ENCODE data around the gene GALNT5. TPM values are rescaled to one million over a fixed set of nuclear protein-coding genes. Genes with fewer than 3 reads are reported as not detected.

The GALNT5 gene
- total RNA-seq, 5 donors from 2014 or later (not counting 1 experiment from before 2014, with no cell fraction given), result 0.09 to 0.23 (median 0.10) TPM; not detected in 2

DNA sequence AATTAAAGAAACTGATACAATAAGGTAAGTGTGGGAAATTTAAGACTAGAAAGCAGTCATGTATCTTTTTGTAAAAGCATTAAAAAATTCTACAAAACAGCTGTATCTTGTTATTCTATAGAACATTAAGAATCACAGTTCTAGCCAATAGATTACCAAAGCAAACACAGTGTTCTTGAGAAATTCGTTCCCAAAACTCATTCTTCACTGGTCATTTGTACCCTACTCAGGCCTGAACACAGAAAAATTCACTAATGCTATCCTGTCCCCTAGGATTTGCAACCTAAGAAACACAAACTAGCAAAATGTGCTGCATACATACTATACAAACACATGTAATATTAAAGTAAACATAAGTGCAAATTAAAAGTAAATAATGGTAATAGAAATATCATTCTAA, 39.0 kb downstream of the GALNT5 start:
- ChIA-PET POLR2A (no interaction called here), CTCF (no interaction called here)
- Histone ChIP-seq H3K27me3 (replicated peaks in 1 of 2; ENCODE audit: control insufficient read depth in 2 of 2, extremely low read depth in 1 of 2, insufficient read depth in 2 of 2, low read length in 1 of 2) (peaks cover 0 to 3% of the 10 kb centered on the region in 2 experiments), H3K9me3 (no peaks in the 10 kb centered on the region), H3K4me3 (ENCODE audit: control insufficient read depth in 1 of 2, extremely low read depth in 1 of 2, low read length in 1 of 2) (no peak overlapping the region), H3K36me3 (ENCODE audit: control insufficient read depth in 2 of 2, extremely low read depth in 1 of 2, insufficient read depth in 1 of 2, low read length in 1 of 2) (no peaks in the 10 kb centered on the region), H3K4me1 (ENCODE audit: control insufficient read depth in 1 of 2, extremely low read depth in 1 of 2, insufficient read depth in 2 of 2, low read length in 2 of 2) (no peaks in the 10 kb centered on the region), H3K27ac (ENCODE audit: low read length) (no peak overlapping the region)
- no peaks in the 10 kb centered on the region for H3K9me3 Mint-ChIP-seq
- H3K27ac Mint-ChIP-seq, result no peak overlapping the region
- no peak for ATAC-seq (replicated peaks in 1 of 4)
- no peaks in the 10 kb centered on the region for H3K36me3 Mint-ChIP-seq
- DNase-seq, result no peak
- peaks cover 5 to 9% (median 6%) of the 10 kb centered on the region in 3 donors for H3K4me1 Mint-ChIP-seq
- H3K4me3 Mint-ChIP-seq, result no peak overlapping the region
- peaks cover 3 to 4% of the 10 kb centered on the region in 2 donors for H3K27me3 Mint-ChIP-seq
- 73% methylated on average over 1 of the region's 1 CpG for WGBS (ENCODE audit: insufficient coverage)

GRCh38 chr2:157296958-157297357, 39.5 kb downstream of the GALNT5 start:
- Histone ChIP-seq H3K27ac (ENCODE audit: low read length) (no peak overlapping the region), H3K36me3 (ENCODE audit: control insufficient read depth in 2 of 2, extremely low read depth in 1 of 2, insufficient read depth in 1 of 2, low read length in 1 of 2) (no peaks in the 10 kb centered on the region), H3K9me3 (no peaks in the 10 kb centered on the region), H3K27me3 (replicated peaks in 1 of 2; ENCODE audit: control insufficient read depth in 2 of 2, extremely low read depth in 1 of 2, insufficient read depth in 2 of 2, low read length in 1 of 2) (peaks cover 0 to 3% of the 10 kb centered on the region in 2 experiments), H3K4me1 (ENCODE audit: control insufficient read depth in 1 of 2, extremely low read depth in 1 of 2, insufficient read depth in 2 of 2, low read length in 2 of 2) (no peaks in the 10 kb centered on the region), H3K4me3 (ENCODE audit: control insufficient read depth in 1 of 2, extremely low read depth in 1 of 2, low read length in 1 of 2) (no peak overlapping the region)
- H3K27ac Mint-ChIP-seq, result no peak overlapping the region
- H3K9me3 Mint-ChIP-seq, result no peaks in the 10 kb centered on the region
- 85% methylated on average over 4 of the region's 4 CpGs for whole genome bisulfite sequencing (ENCODE audit: insufficient coverage)
- no peaks in the 10 kb centered on the region for H3K36me3 Mint-ChIP-seq
- H3K27me3 Mint-ChIP-seq, result peaks cover 3 to 4% of the 10 kb centered on the region in 2 donors
- DNase-seq (no peak), ATAC-seq (replicated peaks in 1 of 4) (no peak)
- ChIA-PET CTCF (interaction anchor here in 1 of 2 donors (0.6 kb wide), 1 partner anchor 333 kb away, joined by 3 read pairs; no protein-coding TSS in a partner anchor), POLR2A (no interaction called here)
- peaks cover 5 to 9% (median 6%) of the 10 kb centered on the region in 3 donors for H3K4me1 Mint-ChIP-seq
- no peak overlapping the region for H3K4me3 Mint-ChIP-seq

- H3K36me3 ChIP-seq (ENCODE audit: control insufficient read depth in 2 of 2, extremely low read depth in 1 of 2, insufficient read depth in 1 of 2, low read length in 1 of 2), result no peaks in the 10 kb centered on the region
- DNase-seq (no peak), ATAC-seq (replicated peaks in 1 of 4) (no peak)
- no peak overlapping the region for H3K27ac ChIP-seq (ENCODE audit: low read length)
- Mint-ChIP-seq H3K27me3 (peaks cover 3 to 4% of the 10 kb centered on the region in 2 donors), H3K4me3 (no peak overlapping the region), H3K4me1 (peaks cover 5 to 8% (median 6%) of the 10 kb centered on the region in 3 donors), H3K27ac (no peak overlapping the region), H3K36me3 (no peaks in the 10 kb centered on the region), H3K9me3 (no peaks in the 10 kb centered on the region)
- WGBS (ENCODE audit: insufficient coverage), result 100% methylated on average over 2 of the region's 2 CpGs
- H3K4me3 ChIP-seq (ENCODE audit: control insufficient read depth in 1 of 2, extremely low read depth in 1 of 2, low read length in 1 of 2), result no peak overlapping the region
- no peaks in the 10 kb centered on the region for H3K9me3 ChIP-seq
- H3K4me1 ChIP-seq (ENCODE audit: control insufficient read depth in 1 of 2, extremely low read depth in 1 of 2, insufficient read depth in 2 of 2, low read length in 2 of 2), result peaks cover 0 to 4% of the 10 kb centered on the region in 2 experiments
- peaks cover 0 to 3% of the 10 kb centered on the region in 2 experiments for H3K27me3 ChIP-seq (replicated peaks in 1 of 2; ENCODE audit: control insufficient read depth in 2 of 2, extremely low read depth in 1 of 2, insufficient read depth in 2 of 2, low read length in 1 of 2)
- CTCF ChIA-PET, result interaction anchor here (0.6 to 3.6 kb wide), 28 partner anchors 8 to 723 kb away, joined by 3 to 33 read pairs (median 6); partner anchors contain the start of gene ACVR1C (in 1 of the 2)
- POLR2A ChIA-PET, result interaction anchor here in 1 of 2 donors (0.5 to 0.6 kb wide), 2 partner anchors 8 to 818 kb away, joined by 3 to 13 read pairs; no protein-coding TSS in a partner anchor
Observed at GRCh38 chr2:157301307-157301706, 43.8 kb downstream of the GALNT5 start.

DNA sequence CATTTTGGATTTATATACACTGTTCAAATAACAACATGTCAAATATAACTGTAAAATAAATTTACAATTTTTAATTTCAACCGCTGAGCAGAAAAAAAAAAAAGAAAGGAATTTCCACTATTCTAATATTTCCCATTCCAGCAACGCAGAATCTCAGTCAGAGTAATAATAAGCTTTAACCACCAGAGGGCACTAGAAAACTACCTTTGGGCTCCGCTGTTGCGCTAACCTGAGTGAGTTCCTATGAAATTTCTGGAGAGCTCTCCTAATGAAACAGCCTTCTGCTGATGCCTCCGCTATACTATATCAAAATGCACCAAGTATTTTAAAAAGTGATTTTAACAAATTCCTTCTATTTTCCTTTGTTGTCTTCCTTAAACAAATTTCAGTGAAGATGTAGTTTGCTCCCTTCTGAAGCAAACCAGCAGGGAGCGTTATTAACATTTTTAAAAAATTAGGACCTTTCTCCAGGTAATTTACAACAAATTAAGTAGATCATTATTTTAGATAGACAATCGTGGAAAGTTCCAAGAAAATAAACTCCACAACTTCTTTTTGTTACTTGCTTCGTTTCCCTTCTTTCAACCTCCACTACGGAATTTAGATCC, 45.1 kb downstream of the GALNT5 start:
- Histone ChIP-seq H3K27ac (ENCODE audit: low read length) (no peak overlapping the region), H3K4me3 (ENCODE audit: control insufficient read depth in 1 of 2, extremely low read depth in 1 of 2, low read length in 1 of 2) (no peak overlapping the region), H3K36me3 (ENCODE audit: control insufficient read depth in 2 of 2, extremely low read depth in 1 of 2, insufficient read depth in 1 of 2, low read length in 1 of 2) (no peaks in the 10 kb centered on the region), H3K4me1 (ENCODE audit: control insufficient read depth in 1 of 2, extremely low read depth in 1 of 2, insufficient read depth in 2 of 2, low read length in 2 of 2) (peaks cover 0 to 7% of the 10 kb centered on the region in 2 experiments), H3K27me3 (replicated peaks in 1 of 2; ENCODE audit: control insufficient read depth in 2 of 2, extremely low read depth in 1 of 2, insufficient read depth in 2 of 2, low read length in 1 of 2) (peaks cover 0 to 3% of the 10 kb centered on the region in 2 experiments), H3K9me3 (no peaks in the 10 kb centered on the region)
- CTCF ChIA-PET, result interaction anchor here (0.6 to 3.6 kb wide), 71 partner anchors 8 to 1452 kb away, joined by 3 to 33 read pairs (median 5); partner anchors contain the start of genes ACVR1C (in 2 of the 2), ACVR1 (in 1 of the 2) and ERMN (in 1 of the 2)
- Mint-ChIP-seq H3K9me3 (no peaks in the 10 kb centered on the region), H3K4me3 (no peak overlapping the region), H3K36me3 (no peaks in the 10 kb centered on the region), H3K4me1 (peaks cover 11 to 18% (median 14%) of the 10 kb centered on the region in 3 donors), H3K27ac (no peak overlapping the region), H3K27me3 (peaks cover 0 to 3% of the 10 kb centered on the region in 2 donors)
- 33% methylated on average over 3 of the region's 9 CpGs for WGBS (ENCODE audit: insufficient coverage)
- POLR2A ChIA-PET, result interaction anchor here (0.5 to 1.4 kb wide), 5 partner anchors 190 to 493 kb away, joined by 3 to 6 read pairs (median 3); no protein-coding TSS in a partner anchor
- ATAC-seq (replicated peaks in 1 of 4) (peak; percentile 68 to 80 (median 74)), DNase-seq (peak in 23 of 35 experiments; percentile 1 to 74 (median 11))

DNA sequence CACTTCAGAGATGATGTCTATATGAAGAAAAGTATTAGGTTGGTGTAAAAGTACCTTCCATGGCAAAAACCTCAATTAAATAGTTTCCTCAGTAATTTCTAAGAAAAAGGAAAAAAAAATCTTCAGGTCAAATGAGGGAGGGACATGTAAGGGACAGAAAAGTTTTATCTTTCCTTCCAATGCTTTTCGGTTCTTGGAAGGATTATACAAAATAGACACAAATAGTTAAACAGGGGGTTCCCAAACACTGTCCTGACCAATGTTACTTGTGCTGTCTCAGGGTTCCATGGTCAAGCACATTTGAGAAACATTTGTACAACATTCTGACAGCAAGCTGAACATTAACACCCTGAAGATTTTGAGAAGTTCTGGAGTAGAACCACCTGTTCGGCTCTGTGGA, 46.1 kb downstream of the GALNT5 start:
- POLR2A ChIA-PET, result interaction anchor here in 1 of 2 donors (0.6 kb wide), 1 partner anchor 310 kb away, joined by 3 read pairs; no protein-coding TSS in a partner anchor
- Histone ChIP-seq H3K4me3 (ENCODE audit: control insufficient read depth in 1 of 2, extremely low read depth in 1 of 2, low read length in 1 of 2) (no peak overlapping the region), H3K4me1 (ENCODE audit: control insufficient read depth in 1 of 2, extremely low read depth in 1 of 2, insufficient read depth in 2 of 2, low read length in 2 of 2) (peaks cover 0 to 7% of the 10 kb centered on the region in 2 experiments), H3K27me3 (replicated peaks in 1 of 2; ENCODE audit: control insufficient read depth in 2 of 2, extremely low read depth in 1 of 2, insufficient read depth in 2 of 2, low read length in 1 of 2) (peaks cover 0 to 2% of the 10 kb centered on the region in 2 experiments), H3K36me3 (ENCODE audit: control insufficient read depth in 2 of 2, extremely low read depth in 1 of 2, insufficient read depth in 1 of 2, low read length in 1 of 2) (no peaks in the 10 kb centered on the region), H3K27ac (ENCODE audit: low read length) (no peak overlapping the region), H3K9me3 (no peaks in the 10 kb centered on the region)
- CTCF ChIA-PET, result interaction anchor here (0.5 to 3.6 kb wide), 25 partner anchors 10 to 1442 kb away, joined by 3 to 28 read pairs (median 6); partner anchors contain the start of genes ACVR1 (in 1 of the 2) and ERMN (in 1 of the 2)
- ATAC-seq (replicated peaks in 1 of 4) (no peak), DNase-seq (no peak)
- Mint-ChIP-seq H3K36me3 (no peaks in the 10 kb centered on the region), H3K27ac (no peak overlapping the region), H3K9me3 (no peaks in the 10 kb centered on the region), H3K27me3 (peaks cover 0 to 2% of the 10 kb centered on the region in 2 donors), H3K4me1 (peaks cover 11 to 18% (median 14%) of the 10 kb centered on the region in 3 donors), H3K4me3 (no peak overlapping the region)
- WGBS (ENCODE audit: insufficient coverage), result no CpG with 5 or more reads among the region's 2 CpGs

DNA sequence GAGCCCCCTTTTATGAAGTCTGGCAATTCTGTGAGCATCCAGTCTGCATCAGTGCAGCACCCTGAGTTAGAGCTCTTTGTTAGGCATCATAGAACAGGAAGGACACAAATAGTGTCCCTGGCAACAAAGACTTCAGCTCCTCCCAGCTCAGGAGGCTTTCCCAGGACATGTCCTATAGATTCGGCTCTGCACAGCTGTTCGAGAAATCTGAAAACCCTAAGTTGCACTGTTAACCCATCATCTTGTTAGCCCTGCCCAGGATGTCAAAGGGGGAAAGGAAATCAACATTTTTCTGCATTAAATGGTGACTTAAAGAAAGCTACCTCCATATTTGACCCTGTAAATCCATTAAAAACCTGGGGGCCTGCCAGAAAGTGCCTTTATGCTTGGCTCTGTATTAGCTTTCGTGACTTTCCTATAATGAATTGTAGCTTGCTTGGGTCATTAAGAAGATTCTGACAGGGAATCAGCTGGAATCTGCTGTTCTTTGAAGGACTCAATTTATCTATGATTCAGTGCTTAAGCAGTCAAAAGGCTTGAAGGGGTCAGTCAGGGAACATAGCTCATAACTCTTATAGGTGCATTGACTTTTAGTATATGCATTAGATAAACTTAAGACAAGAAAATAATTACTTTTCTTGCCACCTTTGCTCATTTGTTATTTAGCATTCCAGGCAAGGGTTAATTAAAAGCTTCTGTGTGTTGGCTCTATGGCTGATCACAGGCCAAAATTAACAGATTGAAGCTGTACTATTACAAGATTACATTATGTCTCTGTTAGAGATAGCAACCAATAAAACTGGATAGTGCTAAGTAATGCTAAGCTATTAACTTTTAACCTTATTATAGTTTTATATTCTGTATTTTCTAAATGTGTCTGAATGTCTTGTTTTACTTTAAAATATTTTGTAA, 47.6 kb downstream of the GALNT5 start:
- CTCF ChIA-PET, result interaction anchor here (0.7 to 2.6 kb wide), 13 partner anchors 21 to 702 kb away, joined by 3 to 18 read pairs (median 4); partner anchors contain the start of gene ERMN (in 1 of the 2)
- H3K27ac ChIP-seq (ENCODE audit: low read length), result no peak overlapping the region
- H3K27me3 ChIP-seq (replicated peaks in 1 of 2; ENCODE audit: control insufficient read depth in 2 of 2, extremely low read depth in 1 of 2, insufficient read depth in 2 of 2, low read length in 1 of 2), result no peaks in the 10 kb centered on the region
- no peak for DNase-seq
- WGBS (ENCODE audit: insufficient coverage), result no CpG with 5 or more reads among the region's 3 CpGs
- ATAC-seq (replicated peaks in 1 of 4), result no peak
- no peaks in the 10 kb centered on the region for H3K9me3 ChIP-seq
- H3K27me3 Mint-ChIP-seq, result no peaks in the 10 kb centered on the region
- H3K36me3 Mint-ChIP-seq, result no peaks in the 10 kb centered on the region
- H3K4me3 Mint-ChIP-seq, result no peak overlapping the region
- H3K4me3 ChIP-seq (ENCODE audit: control insufficient read depth in 1 of 2, extremely low read depth in 1 of 2, low read length in 1 of 2), result no peak overlapping the region
- H3K27ac Mint-ChIP-seq, result no peak overlapping the region
- POLR2A ChIA-PET, result interaction anchor here (0.6 to 1.1 kb wide), 3 partner anchors 12 to 328 kb away, joined by 3 to 8 read pairs (median 5); no protein-coding TSS in a partner anchor
- H3K4me1 ChIP-seq (ENCODE audit: control insufficient read depth in 1 of 2, extremely low read depth in 1 of 2, insufficient read depth in 2 of 2, low read length in 2 of 2), result peaks cover 0 to 7% of the 10 kb centered on the region in 2 experiments
- no peaks in the 10 kb centered on the region for H3K36me3 ChIP-seq (ENCODE audit: control insufficient read depth in 2 of 2, extremely low read depth in 1 of 2, insufficient read depth in 1 of 2, low read length in 1 of 2)
- H3K4me1 Mint-ChIP-seq, result peaks cover 11 to 18% (median 14%) of the 10 kb centered on the region in 3 donors
- no peaks in the 10 kb centered on the region for H3K9me3 Mint-ChIP-seq

All from T-cell (primary cell).